Peyer's patch (tissue), 4 donors: Measurements from ENCODE around the gene OPCML.

Experiments
- POLR2A ChIP-seq, 2 donors: fragments of 450-650 bp; IDR thresholded peaks; one replicate each; pipeline ENCODE4 v1.5.1; 2017; ENCODE audit warnings: antibody characterized with exemption in 2 of 2, mild to moderate bottlenecking in 2 of 2, moderate library complexity in 2 of 2
- TF ChIP-seq, protein P1 (sequence below), 6 experiments: fragments of 450-650 bp in 4 of 6; fragments of 200-600 bp in 2 of 6; sonication (generic) in 1 of 6; IDR thresholded peaks; one replicate each; pipeline ENCODE4 v1.5.1; 2017 to 2019; ENCODE audit warnings: antibody characterized with exemption in 6 of 6, mild to moderate bottlenecking in 3 of 6, moderate library complexity in 1 of 6

DNA sequence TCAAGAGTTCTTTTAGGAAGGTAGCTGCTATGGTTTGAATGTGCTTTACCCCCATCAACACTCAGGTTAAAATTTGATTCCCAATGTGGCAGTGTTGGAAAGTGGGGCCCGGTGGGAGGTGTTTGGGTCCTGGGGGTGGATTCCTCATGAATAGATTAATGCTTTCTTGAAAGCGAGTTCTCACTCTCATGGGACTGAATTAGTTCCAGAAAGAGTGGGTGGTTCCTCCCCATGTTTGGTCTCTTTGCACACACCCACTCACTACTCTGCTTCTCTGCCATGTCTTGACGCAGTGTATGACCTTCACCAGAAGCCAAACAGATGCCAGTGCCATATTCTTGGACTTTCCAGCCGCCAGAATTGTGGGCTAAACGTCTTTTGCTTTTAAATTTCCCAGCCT lies 394.4 kb downstream of the OPCML start:
- TF ChIP-seq, protein P1, sequence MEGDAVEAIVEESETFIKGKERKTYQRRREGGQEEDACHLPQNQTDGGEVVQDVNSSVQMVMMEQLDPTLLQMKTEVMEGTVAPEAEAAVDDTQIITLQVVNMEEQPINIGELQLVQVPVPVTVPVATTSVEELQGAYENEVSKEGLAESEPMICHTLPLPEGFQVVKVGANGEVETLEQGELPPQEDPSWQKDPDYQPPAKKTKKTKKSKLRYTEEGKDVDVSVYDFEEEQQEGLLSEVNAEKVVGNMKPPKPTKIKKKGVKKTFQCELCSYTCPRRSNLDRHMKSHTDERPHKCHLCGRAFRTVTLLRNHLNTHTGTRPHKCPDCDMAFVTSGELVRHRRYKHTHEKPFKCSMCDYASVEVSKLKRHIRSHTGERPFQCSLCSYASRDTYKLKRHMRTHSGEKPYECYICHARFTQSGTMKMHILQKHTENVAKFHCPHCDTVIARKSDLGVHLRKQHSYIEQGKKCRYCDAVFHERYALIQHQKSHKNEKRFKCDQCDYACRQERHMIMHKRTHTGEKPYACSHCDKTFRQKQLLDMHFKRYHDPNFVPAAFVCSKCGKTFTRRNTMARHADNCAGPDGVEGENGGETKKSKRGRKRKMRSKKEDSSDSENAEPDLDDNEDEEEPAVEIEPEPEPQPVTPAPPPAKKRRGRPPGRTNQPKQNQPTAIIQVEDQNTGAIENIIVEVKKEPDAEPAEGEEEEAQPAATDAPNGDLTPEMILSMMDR (IDR thresholded peaks at IDR 0.05), result no peak
- no peak for TF ChIP-seq POLR2A (IDR thresholded peaks at IDR 0.05)
